Measurements from ENCODE around the gene ENPP3. TPM values are rescaled to one million over a fixed set of nuclear protein-coding genes. Genes with fewer than 3 reads are reported as not detected.
A peak's percentile ranks its signal among the peaks of the same experiment; 100 is the strongest.

ENPP3 gene
- total RNA-seq, 1 experiment from 2014 or later: not detected

- ChIA-PET POLR2A (no interaction called here), CTCF (no interaction called here)
- TF ChIP-seq CTCF (IDR thresholded peaks at IDR 0.05; ENCODE audit: unreplicated experiment): no peak
- Mint-ChIP-seq H3K36me3 (ENCODE audit: insufficient read depth, unreplicated experiment) (peaks cover 99% of the 10 kb centered on the region), H3K9me3 (ENCODE audit: unreplicated experiment) (no peaks in the 10 kb centered on the region), H3K4me1 (ENCODE audit: insufficient read depth, unreplicated experiment) (no peaks in the 10 kb centered on the region), H3K27ac (ENCODE audit: low read depth, unreplicated experiment) (no peak overlapping the region), H3K4me3 (ENCODE audit: unreplicated experiment) (no peak overlapping the region), H3K27me3 (ENCODE audit: insufficient read depth, unreplicated experiment) (no peaks in the 10 kb centered on the region)
- intact Hi-C loops (cut with micrococcal nuclease): no loop called here
- DNase-seq (ENCODE audit: unreplicated experiment): no peak
- BruUV-seq (replicated peaks): no TSS peak
Measured at GRCh38 chr6:131594074-131594473, 43.0 kb upstream of the ENPP3 start.

GRCh38 chr6:131597446-131597845 is 39.7 kb upstream of the ENPP3 start:
- intact Hi-C loops (cut with micrococcal nuclease): no loop called here
- CTCF ChIA-PET: interaction anchor here (0.6 to 2.3 kb wide), 11 partner anchors 9 to 1441 kb away, joined by 3 to 9 read pairs (median 4); no protein-coding TSS in a partner anchor
- no TSS peak for BruUV-seq (replicated peaks)
- Mint-ChIP-seq H3K36me3 (ENCODE audit: insufficient read depth, unreplicated experiment) (peaks cover 98% of the 10 kb centered on the region), H3K4me1 (ENCODE audit: insufficient read depth, unreplicated experiment) (no peaks in the 10 kb centered on the region), H3K4me3 (ENCODE audit: unreplicated experiment) (no peak overlapping the region), H3K27me3 (ENCODE audit: insufficient read depth, unreplicated experiment) (no peaks in the 10 kb centered on the region), H3K27ac (ENCODE audit: low read depth, unreplicated experiment) (no peak overlapping the region), H3K9me3 (ENCODE audit: unreplicated experiment) (no peaks in the 10 kb centered on the region)
- no peak for TF ChIP-seq CTCF (IDR thresholded peaks at IDR 0.05; ENCODE audit: unreplicated experiment)
- peak; percentile 6 for DNase-seq (ENCODE audit: unreplicated experiment)
- POLR2A ChIA-PET: interaction anchor here (0.7 kb wide), 1 partner anchor 31 kb away, joined by 4 read pairs; no protein-coding TSS in a partner anchor

- no peak for TF ChIP-seq CTCF (IDR thresholded peaks at IDR 0.05; ENCODE audit: unreplicated experiment)
- CTCF ChIA-PET: interaction anchor here (1.0 to 1.9 kb wide), 2 partner anchors 11 to 27 kb away, joined by 3 to 12 read pairs; partner anchors contain the start of gene MED23
- H3K36me3 Mint-ChIP-seq (ENCODE audit: insufficient read depth, unreplicated experiment): peaks cover 96% of the 10 kb centered on the region
- intact Hi-C loops (cut with micrococcal nuclease): no loop called here
- no peak for DNase-seq (ENCODE audit: unreplicated experiment)
- no peak overlapping the region for H3K27ac Mint-ChIP-seq (ENCODE audit: low read depth, unreplicated experiment)
- H3K27me3 Mint-ChIP-seq (ENCODE audit: insufficient read depth, unreplicated experiment): no peaks in the 10 kb centered on the region
- no TSS peak for BruUV-seq (replicated peaks)
- POLR2A ChIA-PET: interaction anchor here (1.5 kb wide), 1 partner anchor 9 kb away, joined by 4 read pairs; no protein-coding TSS in a partner anchor
- no peaks in the 10 kb centered on the region for H3K9me3 Mint-ChIP-seq (ENCODE audit: unreplicated experiment)
- H3K4me3 Mint-ChIP-seq (ENCODE audit: unreplicated experiment): no peak overlapping the region
- H3K4me1 Mint-ChIP-seq (ENCODE audit: insufficient read depth, unreplicated experiment): no peaks in the 10 kb centered on the region
Measured at GRCh38 chr6:131600716-131601115, 36.4 kb upstream of the ENPP3 start.

GRCh38 chr6:131602781-131603312 is 34.3 kb upstream of the ENPP3 start:
- TF ChIP-seq CTCF (IDR thresholded peaks at IDR 0.05; ENCODE audit: unreplicated experiment): no peak
- Mint-ChIP-seq H3K9me3 (ENCODE audit: unreplicated experiment) (no peaks in the 10 kb centered on the region), H3K27me3 (ENCODE audit: insufficient read depth, unreplicated experiment) (no peaks in the 10 kb centered on the region), H3K4me1 (ENCODE audit: insufficient read depth, unreplicated experiment) (no peaks in the 10 kb centered on the region), H3K4me3 (ENCODE audit: unreplicated experiment) (no peak overlapping the region), H3K36me3 (ENCODE audit: insufficient read depth, unreplicated experiment) (peaks cover 95% of the 10 kb centered on the region), H3K27ac (ENCODE audit: low read depth, unreplicated experiment) (no peak overlapping the region)
- POLR2A ChIA-PET: interaction anchor here (0.6 to 1.0 kb wide), 2 partner anchors 11 to 25 kb away, joined by 3 to 5 read pairs; partner anchors contain the start of gene MED23
- CTCF ChIA-PET: interaction anchor here (0.6 to 1.0 kb wide), 2 partner anchors 10 to 397 kb away, joined by 3 to 4 read pairs; no protein-coding TSS in a partner anchor
- intact Hi-C loops (cut with micrococcal nuclease): no loop called here
- no TSS peak for BruUV-seq (replicated peaks)
- peak; percentile 45 for DNase-seq (ENCODE audit: unreplicated experiment)
